ENCODE measurements around the gene DCTN4.

GRCh38 chr5:150750469-150750868, 8.3 kb downstream of the DCTN4 start:
- TF ChIP-seq CTCF (conservative IDR thresholded peaks at IDR 0.05; ENCODE audit: low read depth, low read length) (no peak), EZH2phosphoT487 (IDR thresholded peaks at IDR 0.05; ENCODE audit: borderline replicate concordance, low read length) (no peak), EZH2 (IDR thresholded peaks at IDR 0.05; ENCODE audit: low read length, unreplicated experiment) (no peak)

All from PC-3 (cell line).